CD4-positive, alpha-beta T cell (primary cell): ENCODE results near the gene GPI. TPM values are rescaled to one million over a fixed set of nuclear protein-coding genes. Genes with fewer than 3 reads are reported as not detected.

ENCODE experiments used
- ATAC-seq: fragments of 200-7000 bp; cut with Tn5 transposase; one replicate; pipeline ENCODE4 v1.10.0; 2022; ENCODE audit warnings: mild to moderate bottlenecking; ENCODE audit not compliant: poor library complexity
- CTCF ChIA-PET: fragments of 350-600 bp; sonication (Branson Sonifier 250); formaldehyde crosslinking; loops from one replicate; lab custom pipeline; 2021; ENCODE audit warnings: antibody characterized with exemption, inconsistent platforms; lab: Charles Lee
- POLR2A ChIA-PET: fragments of 350-600 bp; sonication (Branson Sonifier 250); formaldehyde crosslinking; loops from one replicate; lab custom pipeline; 2021; ENCODE audit warnings: antibody characterized with exemption, inconsistent platforms; lab: Charles Lee
- DNase-seq, 14 experiments: peaks; one replicate each; pipeline ENCODE4 v3.0.0-alpha.2; 2013 to 2020; ENCODE audit warnings: mixed read lengths in 2 of 14
- H3K27ac ChIP-seq, 2 donors: one replicate each; pipeline versions ENCODE4 v1.5.1 to v1.7.0; 2013; ENCODE audit warnings: low read length in 2 of 2, low read depth in 1 of 2, mild to moderate bottlenecking in 1 of 2
- H3K27me3 ChIP-seq, 2 experiments: 1 replicate in 1 of 2; 2 replicates in 1 of 2; pipeline versions ENCODE4 v1.6.1 to v1.7.0; 2013; ENCODE audit warnings: low read length in 2 of 2, control low read depth in 1 of 2, mild to moderate bottlenecking in 1 of 2, moderate library complexity in 1 of 2; ENCODE audit not compliant: insufficient read depth in 2 of 2, control insufficient read depth in 1 of 2
- H3K36me3 ChIP-seq: one replicate; pipeline ENCODE4 v1.6.1; 2013; ENCODE audit warnings: low read length, control low read depth; ENCODE audit not compliant: insufficient read depth
- H3K4me1 ChIP-seq: one replicate; pipeline ENCODE4 v1.6.1; 2013; ENCODE audit warnings: low read length, control low read depth; ENCODE audit not compliant: insufficient read depth
- H3K4me3 ChIP-seq: one replicate; pipeline ENCODE4 v1.5.1; 2013; ENCODE audit warnings: mild to moderate bottlenecking, low read length, moderate library complexity
- H3K9me3 ChIP-seq, 2 experiments: 1 replicate in 1 of 2; 2 replicates in 1 of 2; pipeline versions ENCODE4 v1.6.1 to v1.7.0; 2013; ENCODE audit warnings: low read length in 2 of 2, mild to moderate bottlenecking in 2 of 2, control low read depth in 1 of 2, moderate library complexity in 1 of 2; ENCODE audit not compliant: control insufficient read depth in 1 of 2, insufficient read depth in 1 of 2
- H3K27ac Mint-ChIP-seq: one replicate; pipeline ENCODE4 v1.8.0; 2020; ENCODE audit warnings: mixed read lengths
- H3K27me3 Mint-ChIP-seq: one replicate; pipeline ENCODE4 v1.8.0; 2021; ENCODE audit warnings: mixed read lengths
- H3K36me3 Mint-ChIP-seq: one replicate; pipeline ENCODE4 v1.8.0; 2021; ENCODE audit warnings: low read depth, mixed read lengths
- H3K4me1 Mint-ChIP-seq: one replicate; pipeline ENCODE4 v1.8.0; 2021; ENCODE audit warnings: low read depth, mixed read lengths
- H3K4me3 Mint-ChIP-seq: one replicate; pipeline ENCODE4 v1.8.0; 2020; ENCODE audit warnings: mild to moderate bottlenecking, mixed read lengths
- H3K9me3 Mint-ChIP-seq: one replicate; pipeline ENCODE4 v1.8.0; 2020; ENCODE audit warnings: mixed read lengths
- intact Hi-C, 2 experiments: fragments of 100-400 bp; cut with DNase I in 1 of 2; cut with micrococcal nuclease in 1 of 2; formaldehyde crosslinking; loops; one replicate each; pipeline versions ENCODE4 v1.15.1 to v1.9.0; 2023 to 2025; cut with DNase I, micrococcal nuclease
- total RNA-seq, 174 experiments: library from RNA in 2 of 174; stranded (reverse) in 2 of 174; gene quantifications; one replicate each; pipeline ENCODE4 v1.2.3 and lab custom pipeline; 2021 to 2026
- TF ChIP-seq, protein P1 (sequence below): fragments of 200-600 bp; IDR thresholded peaks from one replicate; pipeline ENCODE4 v1.8.0; 2022; ENCODE audit warnings: antibody characterized with exemption, mild to moderate bottlenecking

Gene GPI
- total RNA-seq, 2 experiments from 2014 or later = 85.0 to 86.0 TPM

DNA sequence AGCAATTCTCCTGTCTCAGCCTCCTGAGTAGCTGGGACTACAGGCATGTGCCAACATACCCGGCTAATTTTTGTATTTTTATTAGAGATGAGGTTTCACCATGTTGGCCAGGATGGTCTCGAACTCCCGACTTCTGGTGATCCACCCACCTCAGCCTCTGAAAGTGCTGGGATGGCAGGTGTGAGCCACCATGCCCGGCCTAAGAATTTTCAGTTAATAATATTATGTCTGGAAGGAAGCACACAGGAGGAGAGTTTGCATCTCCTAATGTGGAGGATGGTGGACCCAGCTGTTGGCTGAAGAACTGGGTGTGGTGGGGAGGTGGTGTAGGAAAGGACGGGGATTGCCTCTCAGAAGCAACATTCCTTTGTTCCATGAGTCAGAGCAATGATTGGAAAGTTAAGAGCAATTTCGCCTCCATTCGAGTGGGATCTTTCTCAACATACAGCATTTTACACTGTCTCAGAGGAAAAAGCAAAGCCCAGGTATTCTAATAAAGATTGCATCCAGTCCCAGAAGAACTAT is 51.1 kb downstream of the GPI start:
- Histone ChIP-seq H3K27me3 (no peaks in the 10 kb centered on the region), H3K4me1 (no peaks in the 10 kb centered on the region), H3K36me3 (peaks cover 42% of the 10 kb centered on the region), H3K9me3 (no peaks in the 10 kb centered on the region), H3K4me3 (no peak overlapping the region), H3K27ac (no peak overlapping the region)
- Mint-ChIP-seq H3K27me3 (no peaks in the 10 kb centered on the region), H3K27ac (no peak overlapping the region), H3K4me1 (no peaks in the 10 kb centered on the region), H3K36me3 (peaks cover 60% of the 10 kb centered on the region), H3K4me3 (no peak overlapping the region), H3K9me3 (no peaks in the 10 kb centered on the region)
- ChIA-PET POLR2A (no interaction called here), CTCF (no interaction called here)
- no peak for DNase-seq
- ATAC-seq = no peak
- intact Hi-C loops = no loop called here
- TF ChIP-seq, protein P1, sequence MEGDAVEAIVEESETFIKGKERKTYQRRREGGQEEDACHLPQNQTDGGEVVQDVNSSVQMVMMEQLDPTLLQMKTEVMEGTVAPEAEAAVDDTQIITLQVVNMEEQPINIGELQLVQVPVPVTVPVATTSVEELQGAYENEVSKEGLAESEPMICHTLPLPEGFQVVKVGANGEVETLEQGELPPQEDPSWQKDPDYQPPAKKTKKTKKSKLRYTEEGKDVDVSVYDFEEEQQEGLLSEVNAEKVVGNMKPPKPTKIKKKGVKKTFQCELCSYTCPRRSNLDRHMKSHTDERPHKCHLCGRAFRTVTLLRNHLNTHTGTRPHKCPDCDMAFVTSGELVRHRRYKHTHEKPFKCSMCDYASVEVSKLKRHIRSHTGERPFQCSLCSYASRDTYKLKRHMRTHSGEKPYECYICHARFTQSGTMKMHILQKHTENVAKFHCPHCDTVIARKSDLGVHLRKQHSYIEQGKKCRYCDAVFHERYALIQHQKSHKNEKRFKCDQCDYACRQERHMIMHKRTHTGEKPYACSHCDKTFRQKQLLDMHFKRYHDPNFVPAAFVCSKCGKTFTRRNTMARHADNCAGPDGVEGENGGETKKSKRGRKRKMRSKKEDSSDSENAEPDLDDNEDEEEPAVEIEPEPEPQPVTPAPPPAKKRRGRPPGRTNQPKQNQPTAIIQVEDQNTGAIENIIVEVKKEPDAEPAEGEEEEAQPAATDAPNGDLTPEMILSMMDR = no peak

DNA sequence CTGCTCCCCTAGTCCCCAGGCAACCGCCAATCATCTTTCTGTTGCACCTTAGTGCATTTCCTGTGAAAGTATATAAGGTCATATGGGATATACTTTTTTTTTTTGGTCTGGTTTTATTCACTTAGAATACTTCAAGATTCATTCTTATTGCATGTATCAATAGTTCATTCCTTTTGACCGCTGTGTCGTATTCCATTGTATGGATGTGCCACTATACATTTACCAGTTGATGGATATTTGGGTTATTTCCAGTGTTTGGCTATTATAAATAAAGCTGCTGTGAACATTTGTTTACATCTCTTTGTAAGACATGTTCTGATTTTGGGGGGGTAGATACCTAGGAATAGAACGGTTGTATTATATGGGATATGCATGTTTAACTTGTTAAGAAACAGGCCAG is 53.3 kb downstream of the GPI start:
- H3K27ac ChIP-seq = no peak overlapping the region
- H3K9me3 ChIP-seq = no peaks in the 10 kb centered on the region
- DNase-seq (no peak), ATAC-seq (no peak)
- H3K27ac Mint-ChIP-seq = no peak overlapping the region
- CTCF ChIA-PET = no interaction called here
- no peaks in the 10 kb centered on the region for H3K27me3 Mint-ChIP-seq
- intact Hi-C loops = no loop called here
- no peak overlapping the region for H3K4me3 ChIP-seq
- POLR2A ChIA-PET = no interaction called here
- no peaks in the 10 kb centered on the region for H3K4me1 Mint-ChIP-seq
- H3K27me3 ChIP-seq = no peaks in the 10 kb centered on the region
- no peaks in the 10 kb centered on the region for H3K4me1 ChIP-seq
- TF ChIP-seq, protein P1 = no peak
- no peak overlapping the region for H3K4me3 Mint-ChIP-seq
- H3K36me3 Mint-ChIP-seq = peaks cover 54% of the 10 kb centered on the region
- peaks cover 39% of the 10 kb centered on the region for H3K36me3 ChIP-seq
- H3K9me3 Mint-ChIP-seq = no peaks in the 10 kb centered on the region

DNA sequence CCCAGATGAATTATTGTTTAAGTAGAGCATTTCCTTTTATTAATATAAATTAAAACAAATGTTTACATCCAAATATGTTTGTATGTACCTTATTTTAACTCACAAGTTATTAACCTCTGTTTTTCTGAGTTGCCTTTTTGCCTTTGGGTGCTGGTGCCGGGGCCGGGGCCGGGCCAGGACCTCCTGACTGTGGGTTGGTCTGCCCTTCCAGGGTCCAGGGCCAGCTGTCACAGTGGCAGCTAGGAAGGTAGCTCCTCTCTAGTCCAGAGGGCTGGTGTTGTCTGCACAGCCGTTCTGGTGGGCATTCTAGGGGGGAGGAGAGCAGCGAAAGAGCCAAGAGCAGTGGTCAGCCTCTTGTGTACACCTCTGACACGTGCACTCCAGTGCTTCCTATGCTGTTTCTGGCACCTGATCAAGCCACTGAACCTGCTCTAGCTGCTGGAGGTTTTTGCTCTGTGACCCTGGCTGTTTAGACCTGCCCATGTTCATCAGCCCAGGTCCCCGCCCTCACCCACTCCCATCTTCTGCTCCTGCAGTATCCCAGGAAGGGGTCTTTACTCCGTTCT is 61.2 kb downstream of the GPI start:
- Histone ChIP-seq H3K27ac (no peak overlapping the region), H3K4me3 (no peak overlapping the region), H3K9me3 (no peaks in the 10 kb centered on the region), H3K27me3 (no peaks in the 10 kb centered on the region), H3K36me3 (peaks cover 6% of the 10 kb centered on the region), H3K4me1 (peaks cover 26% of the 10 kb centered on the region)
- intact Hi-C loops = loop anchor here in 1 of 2 experiments (5.0 kb wide), 1 partner anchor 204 kb away; no protein-coding TSS in a partner anchor
- H3K4me3 Mint-ChIP-seq = peak overlapping the region; percentile 72
- H3K9me3 Mint-ChIP-seq = no peaks in the 10 kb centered on the region
- DNase-seq (no peak), ATAC-seq (no peak)
- POLR2A ChIA-PET = interaction anchor here (1.1 to 3.7 kb wide), 2 partner anchors 22 to 61 kb away, joined by 3 to 30 read pairs; partner anchors contain the start of genes GPI and PDCD2L
- peaks cover 36% of the 10 kb centered on the region for H3K36me3 Mint-ChIP-seq
- peaks cover 26% of the 10 kb centered on the region for H3K4me1 Mint-ChIP-seq
- H3K27me3 Mint-ChIP-seq = no peaks in the 10 kb centered on the region
- TF ChIP-seq, protein P1 = no peak
- CTCF ChIA-PET = no interaction called here
- H3K27ac Mint-ChIP-seq = no peak overlapping the region
